Measurements from ENCODE around the gene GPD2.
"Not testable (repeated sequence)": the region's sequence is repeated elsewhere in the genome, so short reads cannot be mapped to it uniquely, and the experiment has no call there.

The GPD2 gene

GRCh38 chr2:156526950-156527636 is 90.9 kb downstream of the GPD2 start:
- no peak overlapping the region for H3K9ac ChIP-seq
- no peak overlapping the region for H3K4me3 ChIP-seq (IDR thresholded peaks at IDR 0.05; ENCODE audit: insufficient read depth, low read depth, low read length)
- no peak overlapping the region for H2AFZ ChIP-seq (ENCODE audit: low read depth)
- H3K27ac ChIP-seq, result no peak overlapping the region
- no peaks in the 10 kb centered on the region for H4K20me1 ChIP-seq (ENCODE audit: insufficient read depth)
- no peak overlapping the region for H3K4me2 ChIP-seq
- no peaks in the 10 kb centered on the region for H3K79me2 ChIP-seq (ENCODE audit: insufficient read depth, low read depth)
- no peaks in the 10 kb centered on the region for H3K27me3 ChIP-seq (ENCODE audit: insufficient read depth, low read depth)
- H3K4me1 ChIP-seq (ENCODE audit: low read depth, poor library complexity, severe bottlenecking), result no peaks in the 10 kb centered on the region
- no peaks in the 10 kb centered on the region for H3K36me3 ChIP-seq (ENCODE audit: insufficient read depth)
- no peak for TF ChIP-seq CTCF (conservative IDR thresholded peaks at IDR 0.05; ENCODE audit: low read depth, low read length)

GRCh38 chr2:156528583-156528982 is 92.4 kb downstream of the GPD2 start:
- H3K27me3 ChIP-seq (ENCODE audit: insufficient read depth, low read depth); H3K79me2 ChIP-seq (ENCODE audit: insufficient read depth, low read depth); H4K20me1 ChIP-seq (ENCODE audit: insufficient read depth); H3K4me1 ChIP-seq (ENCODE audit: low read depth, poor library complexity, severe bottlenecking); H3K27ac ChIP-seq; H3K36me3 ChIP-seq (ENCODE audit: insufficient read depth); H3K9ac ChIP-seq; H3K4me3 ChIP-seq (IDR thresholded peaks at IDR 0.05; ENCODE audit: insufficient read depth, low read depth, low read length); H2AFZ ChIP-seq (ENCODE audit: low read depth); H3K4me2 ChIP-seq: not testable (repeated sequence)

GRCh38 chr2:156532989-156533388 is 96.8 kb downstream of the GPD2 start:
- Histone ChIP-seq H3K27me3 (ENCODE audit: insufficient read depth, low read depth) (no peaks in the 10 kb centered on the region), H3K27ac (no peak overlapping the region), H3K4me1 (ENCODE audit: low read depth, poor library complexity, severe bottlenecking) (no peaks in the 10 kb centered on the region), H2AFZ (ENCODE audit: low read depth) (no peak overlapping the region), H3K79me2 (ENCODE audit: insufficient read depth, low read depth) (no peaks in the 10 kb centered on the region), H3K36me3 (ENCODE audit: insufficient read depth) (no peaks in the 10 kb centered on the region), H4K20me1 (ENCODE audit: insufficient read depth) (no peaks in the 10 kb centered on the region), H3K9ac (no peak overlapping the region), H3K4me3 (IDR thresholded peaks at IDR 0.05; ENCODE audit: insufficient read depth, low read depth, low read length) (no peak overlapping the region), H3K4me2 (no peak overlapping the region)
- no peak for TF ChIP-seq CTCF (conservative IDR thresholded peaks at IDR 0.05; ENCODE audit: low read depth, low read length)

GRCh38 chr2:156536534-156536933 is 100.4 kb downstream of the GPD2 start:
- Histone ChIP-seq H3K79me2 (ENCODE audit: insufficient read depth, low read depth) (no peaks in the 10 kb centered on the region), H3K4me2 (no peak overlapping the region), H3K4me1 (ENCODE audit: low read depth, poor library complexity, severe bottlenecking) (no peaks in the 10 kb centered on the region), H4K20me1 (ENCODE audit: insufficient read depth) (no peaks in the 10 kb centered on the region), H3K4me3 (IDR thresholded peaks at IDR 0.05; ENCODE audit: insufficient read depth, low read depth, low read length) (no peak overlapping the region), H2AFZ (ENCODE audit: low read depth) (no peak overlapping the region), H3K27ac (no peak overlapping the region), H3K27me3 (ENCODE audit: insufficient read depth, low read depth) (no peaks in the 10 kb centered on the region), H3K9ac (no peak overlapping the region), H3K36me3 (ENCODE audit: insufficient read depth) (no peaks in the 10 kb centered on the region)
- TF ChIP-seq CTCF (conservative IDR thresholded peaks at IDR 0.05; ENCODE audit: low read depth, low read length), result no peak

- Histone ChIP-seq H4K20me1 (ENCODE audit: insufficient read depth) (no peaks in the 10 kb centered on the region), H3K36me3 (ENCODE audit: insufficient read depth) (no peaks in the 10 kb centered on the region), H3K4me3 (IDR thresholded peaks at IDR 0.05; ENCODE audit: insufficient read depth, low read depth, low read length) (no peak overlapping the region), H3K79me2 (ENCODE audit: insufficient read depth, low read depth) (no peaks in the 10 kb centered on the region), H3K27me3 (ENCODE audit: insufficient read depth, low read depth) (no peaks in the 10 kb centered on the region), H3K27ac (no peak overlapping the region), H3K4me1 (ENCODE audit: low read depth, poor library complexity, severe bottlenecking) (no peaks in the 10 kb centered on the region), H3K4me2 (no peak overlapping the region), H3K9ac (no peak overlapping the region), H2AFZ (ENCODE audit: low read depth) (no peak overlapping the region)
- TF ChIP-seq CTCF (conservative IDR thresholded peaks at IDR 0.05; ENCODE audit: low read depth, low read length), result no peak
Observed at GRCh38 chr2:156537141-156537540, 101.0 kb downstream of the GPD2 start.

All from KMS-11 (cell line).